ENCODE measurements around the gene DYNLT1. TPM values are rescaled to one million over a fixed set of nuclear protein-coding genes. Genes with fewer than 3 reads are reported as not detected.
"Not testable (repeated sequence)": the region's sequence is repeated elsewhere in the genome, so short reads cannot be mapped to it uniquely, and the experiment has no call there.

The DYNLT1 gene
- total and polyA plus RNA-seq, 12 donors: 106 to 211 (median 122) TPM

DNA sequence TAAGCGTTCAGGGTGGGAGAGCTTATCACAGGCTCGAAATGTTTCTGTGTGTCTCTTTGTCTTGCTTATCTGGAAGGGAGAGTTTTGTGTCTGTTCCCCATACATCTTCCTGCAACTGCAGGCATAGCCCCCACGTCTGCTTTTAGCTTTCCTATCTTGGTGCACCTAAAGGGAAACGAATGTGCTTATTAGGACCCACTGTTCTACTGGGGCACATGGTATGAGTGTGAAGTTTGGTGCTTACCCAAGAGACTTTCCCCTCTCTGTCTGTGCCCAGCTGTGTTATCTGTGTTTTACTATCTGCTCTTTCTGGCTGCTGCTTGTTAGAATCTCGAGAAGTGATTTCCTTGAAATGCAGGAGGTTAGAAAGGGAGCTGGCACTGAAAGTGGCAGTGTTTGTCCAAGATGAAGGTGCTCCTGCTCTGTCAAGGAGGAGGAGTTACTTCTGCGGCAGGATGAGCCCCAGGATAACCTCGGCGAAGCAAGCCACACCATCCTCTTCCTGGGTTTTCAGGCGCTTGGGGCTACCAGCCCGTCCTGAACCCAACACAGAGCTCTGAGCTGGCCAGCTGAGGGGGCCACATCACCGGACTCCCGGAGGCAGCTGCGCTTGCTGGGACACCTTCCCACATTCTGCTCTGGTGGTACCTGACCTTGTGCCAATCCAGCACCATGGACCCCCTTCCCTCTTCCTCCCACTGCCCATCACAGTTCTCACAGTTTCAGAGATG is 23.4 kb downstream of the DYNLT1 start:
- ATAC-seq (peak in 1 of 8 donors; percentile 50), DNase-seq (no peak)
- H3K9me3 ChIP-seq: no peaks in the 10 kb centered on the region
- no peak overlapping the region for H3K27ac ChIP-seq
- peaks cover 0 to 6% (median 0%) of the 10 kb centered on the region in 9 donors for H3K4me1 ChIP-seq
- TF ChIP-seq, protein P1, sequence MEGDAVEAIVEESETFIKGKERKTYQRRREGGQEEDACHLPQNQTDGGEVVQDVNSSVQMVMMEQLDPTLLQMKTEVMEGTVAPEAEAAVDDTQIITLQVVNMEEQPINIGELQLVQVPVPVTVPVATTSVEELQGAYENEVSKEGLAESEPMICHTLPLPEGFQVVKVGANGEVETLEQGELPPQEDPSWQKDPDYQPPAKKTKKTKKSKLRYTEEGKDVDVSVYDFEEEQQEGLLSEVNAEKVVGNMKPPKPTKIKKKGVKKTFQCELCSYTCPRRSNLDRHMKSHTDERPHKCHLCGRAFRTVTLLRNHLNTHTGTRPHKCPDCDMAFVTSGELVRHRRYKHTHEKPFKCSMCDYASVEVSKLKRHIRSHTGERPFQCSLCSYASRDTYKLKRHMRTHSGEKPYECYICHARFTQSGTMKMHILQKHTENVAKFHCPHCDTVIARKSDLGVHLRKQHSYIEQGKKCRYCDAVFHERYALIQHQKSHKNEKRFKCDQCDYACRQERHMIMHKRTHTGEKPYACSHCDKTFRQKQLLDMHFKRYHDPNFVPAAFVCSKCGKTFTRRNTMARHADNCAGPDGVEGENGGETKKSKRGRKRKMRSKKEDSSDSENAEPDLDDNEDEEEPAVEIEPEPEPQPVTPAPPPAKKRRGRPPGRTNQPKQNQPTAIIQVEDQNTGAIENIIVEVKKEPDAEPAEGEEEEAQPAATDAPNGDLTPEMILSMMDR (IDR thresholded peaks at IDR 0.05): no peak
- no peaks in the 10 kb centered on the region for H3K27me3 ChIP-seq
- H3K36me3 ChIP-seq: peaks cover 0 to 62% (median 10%) of the 10 kb centered on the region in 9 donors
- no peak overlapping the region for H3K4me3 ChIP-seq
- 76 to 77% methylated on average over 13 of the region's 13 CpGs for WGBS, 2 donors
- intact Hi-C loops (cut with DNase I): loop anchor here in 3 of 10 donors (10.0 kb wide), 2 partner anchors 64 to 74 kb away; no protein-coding TSS in a partner anchor

DNA sequence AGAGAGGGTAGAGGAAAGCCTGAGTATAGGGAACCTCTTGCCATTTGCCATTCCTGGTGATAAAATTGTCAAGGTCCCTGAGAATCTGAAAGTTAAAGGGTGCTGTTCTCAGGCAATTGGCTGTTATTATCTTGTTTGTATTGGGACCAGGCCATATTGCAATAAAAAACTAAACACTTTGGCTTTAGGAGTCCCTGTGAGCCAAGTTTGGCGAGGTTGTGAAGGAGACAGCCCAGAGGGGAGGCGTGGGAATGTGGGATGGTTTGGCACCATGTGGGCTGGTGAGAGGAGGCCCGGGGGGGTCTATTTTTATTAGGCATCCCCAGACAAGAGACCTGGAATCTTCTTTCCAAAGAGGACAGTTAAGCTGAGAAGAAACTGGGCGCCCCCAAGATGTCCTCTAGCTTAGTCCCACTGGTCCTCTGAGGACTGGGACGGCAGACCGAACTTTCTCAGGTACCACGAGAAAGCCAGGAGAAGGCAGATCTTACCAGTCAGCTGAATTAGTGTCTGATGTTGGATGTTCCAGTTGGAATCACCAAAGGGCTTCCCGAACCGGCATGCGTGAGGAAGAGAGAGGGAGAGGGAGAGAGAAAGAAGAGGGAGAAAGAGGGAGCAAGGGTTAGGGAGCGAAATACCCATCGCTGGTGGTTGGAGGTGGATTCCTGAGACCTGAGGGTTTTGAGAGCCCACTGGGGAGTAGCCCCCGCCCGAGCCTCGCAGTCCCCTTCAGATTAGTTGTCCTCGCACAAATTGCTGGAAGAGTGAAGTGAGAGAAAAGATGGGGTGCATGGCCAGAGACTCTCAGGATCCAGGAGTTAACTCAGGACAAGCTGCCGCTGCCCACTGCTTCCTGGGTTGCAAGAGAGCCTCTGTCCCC is 24.4 kb downstream of the DYNLT1 start:
- peaks cover 0 to 6% (median 0%) of the 10 kb centered on the region in 9 donors for H3K4me1 ChIP-seq
- DNase-seq (no peak), ATAC-seq (peak in 1 of 8 donors; percentile 40)
- H3K9me3 ChIP-seq: peaks cover 0 to 7% (median 0%) of the 10 kb centered on the region in 11 donors
- no peak overlapping the region for H3K27ac ChIP-seq
- intact Hi-C loops (cut with DNase I): loop anchor here in 3 of 10 donors (10.0 kb wide), 2 partner anchors 65 to 75 kb away; no protein-coding TSS in a partner anchor
- peaks cover 0 to 60% (median 6%) of the 10 kb centered on the region in 9 donors for H3K36me3 ChIP-seq
- H3K27me3 ChIP-seq: no peaks in the 10 kb centered on the region
- H3K4me3 ChIP-seq: no peak overlapping the region
- whole genome bisulfite sequencing, 2 donors: 93 to 96% methylated on average over 17 of the region's 17 CpGs
- TF ChIP-seq, protein P1 (IDR thresholded peaks at IDR 0.05): no peak

DNA sequence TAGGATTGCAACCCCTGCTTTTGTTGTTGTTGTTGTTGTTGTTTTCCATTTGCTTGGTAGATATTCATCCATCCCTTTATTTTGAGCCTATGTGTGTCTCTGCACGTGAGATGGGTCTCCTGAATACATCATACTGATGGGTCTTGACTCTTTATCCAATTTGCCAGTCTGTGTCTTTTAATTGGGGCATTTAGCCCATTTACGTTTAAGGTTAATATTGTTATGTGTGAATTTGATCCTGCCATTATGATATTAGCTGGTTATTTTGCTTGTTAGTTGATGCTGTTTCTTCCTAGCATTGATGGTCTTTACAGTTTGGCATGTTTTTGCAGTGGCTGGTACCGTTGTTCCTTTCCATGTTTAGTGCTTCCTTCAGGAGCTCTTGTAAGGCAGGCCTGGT is 26.3 kb downstream of the DYNLT1 start:
- ATAC-seq, H3K4me3 ChIP-seq: not testable (repeated sequence)
- 98% methylated on average over 3 of the region's 3 CpGs for WGBS, 2 donors

DNA sequence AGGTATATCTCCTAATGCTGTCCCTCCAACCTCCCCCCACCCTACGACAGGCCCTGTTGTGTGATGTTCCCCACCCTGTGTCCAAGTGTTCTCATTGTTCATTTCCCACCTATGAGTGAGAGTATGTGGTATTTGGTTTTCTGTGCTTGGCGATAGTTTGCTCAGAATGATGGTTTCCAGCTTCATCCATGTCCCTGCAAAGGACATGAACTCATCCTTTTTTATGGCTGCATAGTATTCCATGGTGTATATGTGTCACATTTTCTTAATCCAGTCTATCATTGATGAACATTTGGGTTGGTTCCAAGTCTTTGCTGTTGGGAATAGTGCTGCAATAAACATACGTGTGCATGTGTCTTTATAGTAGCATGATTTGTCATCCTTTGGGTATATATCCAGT is 29.9 kb downstream of the DYNLT1 start:
- Histone ChIP-seq H3K36me3 (peaks cover 0 to 67% (median 4%) of the 10 kb centered on the region in 9 donors), H3K4me1 (peaks cover 3 to 30% (median 18%) of the 10 kb centered on the region in 9 donors), H3K9me3 (peaks cover 0 to 14% (median 0%) of the 10 kb centered on the region in 11 donors)
- ATAC-seq; H3K4me3 ChIP-seq; H3K27ac ChIP-seq; intact Hi-C loops (cut with DNase I); DNase-seq; H3K27me3 ChIP-seq: not testable (repeated sequence)
- 94 to 99% methylated on average over 3 of the region's 3 CpGs for WGBS, 2 donors

More for the DNA sequence above, 26.3 kb downstream of the DYNLT1 start:
- H3K4me1 ChIP-seq; H3K27ac ChIP-seq; DNase-seq; intact Hi-C loops (cut with DNase I); H3K27me3 ChIP-seq: not testable (repeated sequence)
- H3K9me3 ChIP-seq: peaks cover 0 to 14% (median 0%) of the 10 kb centered on the region in 11 donors
- peaks cover 0 to 64% (median 6%) of the 10 kb centered on the region in 9 donors for H3K36me3 ChIP-seq

Data from heart right ventricle (tissue), 16 donors.